ENCODE measurements around the gene SBSN. TPM values are rescaled to one million over a fixed set of nuclear protein-coding genes. Genes with fewer than 3 reads are reported as not detected.
A peak's percentile ranks its signal among the peaks of the same experiment; 100 is the strongest.

The SBSN gene
- total and polyA plus RNA-seq, 9 of the 15 experiments (the other 6 are each of a cell fraction or from before 2014, with no cell fraction given): 0.05 TPM; not detected in 8

GRCh38 chr19:35545001-35545854 lies 17.1 kb upstream of the SBSN start, which contains the start of gene TMEM147 (continued):
- TF ChIP-seq ZNF449 (CRISPR knock-in tag; IDR thresholded peaks at IDR 0.05): no peak
- no peak for TF ChIP-seq SRSF9 (IDR thresholded peaks at IDR 0.05; ENCODE audit: borderline replicate concordance, low read depth, low read length)
- no peak for TF ChIP-seq CREB3 (tag; conservative IDR thresholded peaks at IDR 0.05; ENCODE audit: low read depth)
- peak; percentile 62 for TF ChIP-seq MXI1 (IDR thresholded peaks at IDR 0.05; ENCODE audit: low read depth, low read length)
- 0 out of 2 replicates have a peak, but pooled peaks have one; percentile 10 for TF ChIP-seq ZBTB7A (IDR thresholded peaks at IDR 0.05; ENCODE audit: borderline replicate concordance, control insufficient read depth, low read depth, low read length)
- TF ChIP-seq C11orf30 (IDR thresholded peaks at IDR 0.05; ENCODE audit: low read depth): peak; percentile 84
- no peak for TF ChIP-seq TSC22D4 (tag; IDR thresholded peaks at IDR 0.05)
- TF ChIP-seq REST (IDR thresholded peaks at IDR 0.05; ENCODE audit: borderline replicate concordance): peak; percentile 9; the same call in 1 of the 2 replicates
- no peak for TF ChIP-seq REST (CRISPR knock-in tag; IDR thresholded peaks at IDR 0.05; ENCODE audit: low read depth)

All from K562 (cell line).